Left ventricle myocardium inferior (tissue), 1 donor: ENCODE data around the gene MUC15. TPM values are rescaled to one million over a fixed set of nuclear protein-coding genes. Genes with fewer than 3 reads are reported as not detected.

Experiments
- DNase-seq: peaks from one replicate; pipeline ENCODE4 v3.0.0-alpha.2; 2020
- H3K27ac ChIP-seq: fragments of 200-600 bp; replicated peaks from 2 replicates; pipeline ENCODE4 v1.8.0; 2021
- H3K27me3 ChIP-seq: fragments of 200-600 bp; 2 replicates; pipeline ENCODE4 v1.8.0; 2021; ENCODE audit warnings: low read depth
- H3K36me3 ChIP-seq: fragments of 200-600 bp; 2 replicates; pipeline ENCODE4 v1.8.0; 2021
- H3K4me1 ChIP-seq: fragments of 200-600 bp; 2 replicates; pipeline ENCODE4 v1.8.0; 2021
- H3K4me3 ChIP-seq: fragments of 200-600 bp; 2 replicates; pipeline ENCODE4 v1.8.0; 2021; ENCODE audit warnings: mild to moderate bottlenecking, moderate library complexity
- H3K9me3 ChIP-seq: fragments of 200-600 bp; replicated peaks from 2 replicates; pipeline ENCODE4 v1.8.0; 2021
- CTCF ChIP-seq: fragments of 200-600 bp; IDR thresholded peaks from 2 replicates; pipeline ENCODE4 v1.8.0; 2021; ENCODE audit warnings: antibody characterized with exemption, mild to moderate bottlenecking, borderline replicate concordance
- intact Hi-C: fragments of 100-400 bp; cut with micrococcal nuclease; formaldehyde crosslinking; loops from one replicate; pipeline ENCODE4 v1.11.0; 2022
- total RNA-seq: library from RNA; stranded (reverse); fragmentation: NEBNext Ultra II Directional; extraction: Animal tissue kit (Norgen Biotek cat#: 25700); gene quantifications from one replicate; pipeline ENCODE4 v1.2.1, GENCODE V29; 2021
- donor health status: DM: no; HTN: yes; CAD: no; lungs with severe emphysema.

Gene MUC15
- total RNA-seq, 1 donor from 2014 or later = not detected

DNA sequence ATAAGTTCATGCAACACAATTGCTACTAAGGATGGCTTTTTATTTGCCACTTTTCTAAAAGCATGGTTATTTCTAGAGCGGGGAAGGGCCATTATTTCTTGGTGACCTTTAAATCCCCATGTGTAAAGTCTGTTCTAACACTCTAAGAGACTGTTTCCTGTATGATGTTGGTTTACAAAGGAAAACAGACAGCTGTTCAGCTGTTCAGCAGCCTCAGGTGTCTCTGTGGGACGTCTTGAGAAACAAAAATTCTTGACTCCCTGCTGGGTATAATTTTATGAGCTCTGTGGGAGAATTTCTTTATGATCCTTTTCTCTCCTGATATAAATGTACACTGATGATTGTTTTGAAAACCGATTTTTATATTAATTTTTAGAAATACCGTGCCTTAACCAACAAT lies 13.9 kb downstream of the MUC15 start:
- no peak overlapping the region for H3K4me3 ChIP-seq

DNA sequence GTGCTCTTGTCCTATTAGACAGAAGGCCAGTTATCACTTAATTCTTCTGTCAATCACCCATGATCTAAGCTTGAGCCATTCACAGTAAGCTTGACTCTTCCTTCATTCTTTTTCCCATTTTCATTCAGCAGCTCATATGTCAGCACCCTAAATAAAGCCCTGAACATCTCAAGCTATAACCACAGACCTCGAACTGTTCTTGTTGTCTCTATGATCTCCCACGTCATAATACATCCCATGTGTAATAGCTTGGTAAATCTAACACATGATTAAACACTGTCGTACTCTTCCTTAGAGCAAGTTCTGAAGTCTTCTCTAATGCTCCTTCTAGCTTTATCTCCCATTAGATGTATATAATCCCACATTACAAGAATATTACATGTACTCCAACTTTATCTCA lies 14.4 kb downstream of the MUC15 start:
- intact Hi-C loops = no loop called here
- Histone ChIP-seq H3K9me3 (no peaks in the 10 kb centered on the region), H3K4me3 (no peak overlapping the region), H3K27me3 (no peaks in the 10 kb centered on the region), H3K27ac (no peak overlapping the region), H3K36me3 (no peaks in the 10 kb centered on the region), H3K4me1 (no peaks in the 10 kb centered on the region)
- no peak for TF ChIP-seq CTCF
- no peak for DNase-seq

More for the DNA sequence above, 13.9 kb downstream of the MUC15 start:
- intact Hi-C loops = no loop called here
- no peak for DNase-seq
- TF ChIP-seq CTCF = no peak
- no peaks in the 10 kb centered on the region for H3K4me1 ChIP-seq
- no peaks in the 10 kb centered on the region for H3K36me3 ChIP-seq
- no peaks in the 10 kb centered on the region for H3K9me3 ChIP-seq
- H3K27ac ChIP-seq = no peak overlapping the region
- no peaks in the 10 kb centered on the region for H3K27me3 ChIP-seq

DNA sequence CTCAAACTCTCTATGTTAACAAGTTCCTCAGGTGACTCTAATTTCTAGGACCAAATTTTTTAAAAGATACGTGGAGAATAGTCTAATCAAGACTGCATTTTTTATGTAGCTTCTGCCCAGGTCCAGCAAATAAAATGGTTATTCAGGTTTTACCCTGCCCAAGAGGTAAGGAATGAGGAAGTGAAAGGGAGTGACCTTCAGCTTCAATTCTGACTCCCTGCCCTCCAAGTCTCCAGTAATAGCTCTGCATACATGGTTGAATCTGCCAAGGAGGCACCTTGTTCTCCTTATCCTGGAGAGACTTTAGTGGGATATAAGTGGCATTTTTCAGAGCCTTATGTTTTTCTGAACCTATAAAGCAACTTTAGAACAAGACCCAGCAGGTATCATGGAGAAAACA lies 15.5 kb downstream of the MUC15 start:
- no peaks in the 10 kb centered on the region for H3K27me3 ChIP-seq
- no peak overlapping the region for H3K27ac ChIP-seq
- intact Hi-C loops = no loop called here
- TF ChIP-seq CTCF = no peak
- H3K36me3 ChIP-seq = no peaks in the 10 kb centered on the region
- no peaks in the 10 kb centered on the region for H3K9me3 ChIP-seq
- H3K4me1 ChIP-seq = no peaks in the 10 kb centered on the region
- no peak for DNase-seq
- no peak overlapping the region for H3K4me3 ChIP-seq

GRCh38 chr11:26554455-26554854 lies 17.6 kb downstream of the MUC15 start:
- intact Hi-C loops = no loop called here
- TF ChIP-seq CTCF = no peak

DNA sequence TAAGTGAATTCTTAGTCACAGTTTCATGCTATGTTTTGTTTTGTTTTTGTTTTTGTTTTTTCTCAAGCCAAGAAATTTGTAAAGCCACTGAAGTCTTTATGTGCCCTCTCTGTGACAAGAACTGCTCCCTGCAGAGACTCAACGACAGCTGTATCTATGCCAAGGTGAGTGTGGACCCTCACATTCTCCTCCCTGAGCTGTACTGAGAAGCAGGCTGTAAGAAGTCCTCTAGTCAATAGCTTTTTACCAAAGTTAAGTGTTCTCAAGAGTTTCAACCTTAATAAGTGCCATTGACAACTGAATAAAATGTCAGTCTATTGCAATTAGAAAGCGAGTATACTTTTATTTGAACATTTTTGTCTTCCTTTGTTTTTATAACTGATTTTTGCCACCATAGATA lies 18.9 kb downstream of the MUC15 start:
- intact Hi-C loops = no loop called here
- Histone ChIP-seq H3K4me3 (no peak overlapping the region), H3K9me3 (no peaks in the 10 kb centered on the region), H3K27ac (no peak overlapping the region), H3K27me3 (no peaks in the 10 kb centered on the region), H3K4me1 (no peaks in the 10 kb centered on the region), H3K36me3 (no peaks in the 10 kb centered on the region)
- no peak for DNase-seq
- TF ChIP-seq CTCF = no peak

More at GRCh38 chr11:26554455-26554854, 17.6 kb downstream of the MUC15 start:
- Histone ChIP-seq H3K27ac (no peak overlapping the region), H3K36me3 (no peaks in the 10 kb centered on the region), H3K27me3 (no peaks in the 10 kb centered on the region), H3K4me1 (no peaks in the 10 kb centered on the region), H3K9me3 (no peaks in the 10 kb centered on the region), H3K4me3 (no peak overlapping the region)
- no peak for DNase-seq
